GM19467 (cell line): ENCODE measurements around the gene INPP5D.

Experiments used
- ATAC-seq: cut with Tn5 transposase; IDR thresholded peaks from one replicate; pipeline ENCODE4 v1.9.1; 2021; ENCODE audit warnings: mild to moderate bottlenecking, moderate library complexity; ENCODE audit not compliant: unreplicated experiment

Gene INPP5D

DNA sequence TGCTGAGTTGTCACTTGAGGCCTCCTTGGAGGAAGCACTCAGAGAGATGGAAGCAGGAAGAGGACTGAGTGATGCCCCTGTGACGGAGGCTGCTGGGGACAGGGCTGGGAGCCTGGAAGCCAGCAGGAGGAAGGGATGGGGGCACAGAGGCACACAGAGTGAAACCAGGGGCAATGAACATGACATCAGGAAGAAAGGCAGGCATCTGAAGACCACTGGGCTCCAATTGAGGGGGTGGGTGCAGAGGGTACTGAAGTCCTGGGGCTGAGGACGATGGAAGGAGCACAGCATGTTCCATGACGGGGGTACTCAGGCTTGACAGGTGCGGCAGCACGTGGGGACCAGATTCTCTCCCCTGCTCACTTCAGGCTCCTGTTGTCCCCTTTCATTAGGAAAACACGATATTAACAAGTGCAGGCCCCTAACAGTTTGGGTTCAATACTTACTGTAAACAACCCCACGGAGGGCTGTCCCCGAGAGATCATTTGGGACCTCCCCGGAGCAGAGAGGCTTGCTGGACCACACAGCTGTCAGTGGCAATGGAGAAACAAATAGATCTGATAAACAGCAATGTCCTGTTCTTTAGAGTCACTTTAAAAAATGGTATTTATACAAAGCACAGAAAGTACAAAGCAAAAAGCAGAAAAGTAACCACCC is 8.7 kb downstream of the INPP5D start:
- no peak for ATAC-seq

- no peak for ATAC-seq
Measured at GRCh38 chr2:233072838-233073237, 12.7 kb downstream of the INPP5D start.

DNA sequence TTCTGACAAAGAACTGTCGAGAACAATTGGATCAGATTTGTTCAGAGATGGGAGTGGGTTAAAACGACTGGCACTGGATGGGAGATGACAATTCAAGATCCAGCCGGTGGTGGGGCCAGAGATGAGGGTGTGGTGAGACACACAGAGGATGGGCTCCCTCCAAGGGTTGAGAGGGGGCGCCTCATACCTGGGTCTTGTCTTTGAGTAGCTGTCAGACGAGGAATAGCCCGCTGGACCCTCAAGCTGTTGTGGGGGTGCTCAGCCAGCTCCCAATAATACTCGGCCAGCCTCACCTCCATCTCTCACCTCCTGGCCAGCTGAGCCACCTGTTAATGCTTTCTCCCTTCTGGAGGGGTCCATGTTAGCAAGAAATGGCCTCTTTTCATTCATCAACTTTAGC is 14.0 kb downstream of the INPP5D start:
- no peak for ATAC-seq

- ATAC-seq: peak; percentile 24
Measured at GRCh38 chr2:233075141-233075965, 15.2 kb downstream of the INPP5D start.

DNA sequence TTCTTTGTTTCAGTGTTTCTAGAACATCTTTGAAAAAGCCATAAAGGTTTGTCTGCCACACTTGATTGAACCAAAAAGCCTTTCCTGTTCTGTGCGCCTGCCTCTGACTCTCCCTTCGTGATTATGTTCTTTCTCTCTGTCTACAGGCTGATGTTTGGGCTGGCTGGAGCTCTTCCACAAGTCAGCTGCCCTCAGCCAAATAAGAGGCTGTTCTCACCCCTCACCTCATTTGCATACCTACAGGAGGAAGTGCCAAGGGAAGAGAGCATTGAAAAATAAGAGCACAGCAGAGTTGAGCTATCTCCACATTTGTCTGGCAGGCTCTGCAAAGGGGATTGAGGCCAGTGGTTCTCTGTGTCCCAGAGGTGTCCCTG is 15.8 kb downstream of the INPP5D start:
- peak; percentile 37 for ATAC-seq

- ATAC-seq: no peak
Measured at GRCh38 chr2:233076749-233077148, 16.6 kb downstream of the INPP5D start.

DNA sequence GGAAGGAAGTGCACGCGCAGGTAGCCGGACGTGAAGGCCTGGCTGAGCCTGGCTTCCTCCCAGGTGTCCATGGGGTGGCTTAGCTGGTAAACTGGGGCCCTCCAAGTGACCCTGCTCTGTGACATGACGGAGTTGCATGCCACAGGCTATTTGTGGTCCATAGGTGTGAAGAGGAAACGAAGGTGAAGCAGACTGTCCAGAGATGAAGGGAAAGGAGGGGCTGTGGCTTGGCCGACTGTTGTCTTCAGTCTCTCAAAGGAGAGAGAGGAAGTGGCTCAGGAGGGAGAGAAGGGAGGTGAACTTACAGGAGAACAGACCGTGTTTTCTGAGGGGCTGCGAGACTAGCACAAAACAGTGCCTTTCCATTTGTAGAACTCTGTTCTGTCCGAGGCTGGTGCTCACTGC is 19.3 kb downstream of the INPP5D start:
- ATAC-seq: peak; percentile 43

DNA sequence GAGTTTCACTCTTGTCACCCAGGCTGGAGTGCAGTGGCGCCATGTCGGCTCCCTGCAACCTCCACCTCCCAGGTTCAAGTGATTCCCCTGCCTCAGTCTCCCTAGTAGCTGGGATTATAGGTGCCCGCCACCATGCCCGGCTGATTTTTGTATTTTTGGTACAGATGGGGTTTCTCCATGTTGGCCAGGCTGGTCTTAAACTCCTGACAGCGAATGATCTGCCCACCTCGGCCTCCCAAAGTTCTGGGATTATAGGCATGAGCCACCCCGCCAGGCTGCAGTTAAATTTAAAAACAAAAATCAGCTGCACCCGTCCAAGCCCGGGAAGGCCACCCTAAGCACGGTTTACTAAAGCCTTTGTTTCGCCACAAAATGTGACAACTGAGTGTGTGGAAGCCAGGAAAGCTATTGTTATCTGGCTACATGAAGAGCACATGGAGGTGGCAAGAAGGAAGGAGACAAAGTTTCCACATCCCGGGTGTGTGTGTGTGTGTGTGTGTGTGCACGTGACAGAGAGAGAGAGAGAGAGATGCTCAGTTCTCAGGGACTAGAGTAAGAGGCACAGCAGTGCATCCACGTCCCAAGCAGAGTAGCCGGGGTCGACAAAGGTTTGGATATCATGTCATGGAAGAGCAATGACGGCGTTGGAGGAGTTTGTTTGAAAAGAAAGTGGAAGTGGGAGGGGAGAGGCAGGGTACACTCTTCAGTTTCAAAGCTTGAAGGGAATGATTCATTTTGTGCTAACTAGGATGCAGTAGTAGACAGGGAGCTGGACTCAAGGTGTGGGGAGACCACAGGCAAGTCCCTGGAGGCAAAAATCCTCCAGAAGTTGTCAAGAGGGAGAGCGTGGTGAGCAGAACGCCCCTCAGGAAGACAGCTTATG is 20.1 kb downstream of the INPP5D start:
- ATAC-seq: no peak

DNA sequence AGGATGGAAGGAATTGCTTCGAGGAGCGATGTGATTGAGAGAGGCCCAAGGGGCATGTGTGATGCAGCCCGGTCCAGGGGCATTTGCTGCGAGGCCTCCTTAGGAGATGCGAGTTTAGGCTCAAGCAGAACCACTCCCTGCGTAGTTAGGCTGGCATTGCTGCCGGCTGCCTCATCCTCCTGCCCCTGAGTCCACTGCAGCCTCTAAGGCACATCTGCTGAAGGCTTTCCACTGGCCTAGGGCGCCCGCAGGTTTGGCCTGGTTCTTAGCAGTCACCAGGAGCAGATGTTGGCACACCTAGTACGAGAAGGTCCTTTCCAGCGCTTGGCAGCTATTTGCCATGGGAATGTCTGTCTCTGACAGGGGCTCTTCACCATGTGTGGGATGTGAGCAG is 20.7 kb downstream of the INPP5D start:
- no peak for ATAC-seq

GRCh38 chr2:233081232-233081730 is 21.1 kb downstream of the INPP5D start:
- ATAC-seq: no peak

GRCh38 chr2:233081731-233082221 is 21.6 kb downstream of the INPP5D start:
- ATAC-seq: no peak

DNA sequence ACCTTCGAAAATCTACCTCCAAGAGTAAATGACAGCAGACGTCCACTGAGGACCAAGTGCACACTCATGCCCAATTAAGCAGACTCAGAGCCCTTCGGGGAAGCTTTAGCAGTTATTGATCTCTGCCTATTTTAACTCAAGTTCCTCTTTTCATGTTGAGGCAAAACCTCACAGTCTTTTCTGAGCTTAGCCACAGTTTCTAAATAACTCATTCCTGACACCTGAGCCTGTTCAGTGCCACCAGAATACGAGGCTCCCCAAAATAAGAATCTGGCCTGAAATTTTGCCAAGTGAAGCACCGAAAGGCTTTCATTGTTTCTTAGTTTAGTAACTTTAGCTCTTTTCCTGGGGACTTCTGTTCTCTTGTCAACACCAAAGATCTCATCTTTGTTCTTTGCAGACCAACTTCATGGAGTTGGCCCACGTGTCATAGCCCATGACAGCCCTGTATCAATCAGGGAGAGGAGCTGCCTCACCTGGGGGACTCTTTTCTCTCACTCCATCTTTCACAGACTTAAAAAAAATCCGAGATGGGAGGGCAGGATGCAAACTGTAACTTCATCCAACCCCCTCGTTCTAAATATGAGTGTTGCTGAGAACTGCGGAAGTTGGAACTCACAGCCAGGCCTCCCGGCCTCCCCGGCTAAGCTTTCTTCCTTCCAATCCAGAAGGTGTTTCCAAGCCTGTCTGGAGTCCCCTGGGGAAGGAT is 22.2 kb downstream of the INPP5D start:
- peak; percentile 32 for ATAC-seq

GRCh38 chr2:233082931-233083755 is 23.0 kb downstream of the INPP5D start:
- ATAC-seq: no peak

GRCh38 chr2:233083782-233084181 is 23.6 kb downstream of the INPP5D start:
- ATAC-seq: no peak

DNA sequence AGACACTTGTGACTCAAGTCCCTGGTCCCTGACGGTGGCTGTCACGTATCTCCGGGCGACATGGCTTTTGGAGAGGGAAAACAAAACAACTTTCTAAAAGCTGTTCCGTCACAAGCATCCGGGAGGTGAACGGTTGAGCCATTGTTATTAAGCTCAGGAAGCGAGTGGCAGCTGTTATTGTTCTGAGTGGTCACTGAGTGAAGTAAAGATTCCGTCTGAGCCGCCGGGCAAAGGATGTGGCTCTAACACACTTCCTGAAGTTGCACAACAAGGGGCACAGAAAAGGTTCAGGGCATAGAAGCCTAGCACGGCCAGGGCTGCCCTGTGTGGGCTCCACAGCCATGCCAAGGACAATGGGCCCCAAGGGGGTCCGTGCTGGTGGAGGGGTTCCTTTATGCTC is 24.3 kb downstream of the INPP5D start:
- ATAC-seq: no peak

- no peak for ATAC-seq
Measured at GRCh38 chr2:233085037-233085838, 25.1 kb downstream of the INPP5D start.

GRCh38 chr2:233085839-233086150 is 25.7 kb downstream of the INPP5D start:
- ATAC-seq: no peak

GRCh38 chr2:233087713-233088112 is 27.6 kb downstream of the INPP5D start:
- no peak for ATAC-seq

DNA sequence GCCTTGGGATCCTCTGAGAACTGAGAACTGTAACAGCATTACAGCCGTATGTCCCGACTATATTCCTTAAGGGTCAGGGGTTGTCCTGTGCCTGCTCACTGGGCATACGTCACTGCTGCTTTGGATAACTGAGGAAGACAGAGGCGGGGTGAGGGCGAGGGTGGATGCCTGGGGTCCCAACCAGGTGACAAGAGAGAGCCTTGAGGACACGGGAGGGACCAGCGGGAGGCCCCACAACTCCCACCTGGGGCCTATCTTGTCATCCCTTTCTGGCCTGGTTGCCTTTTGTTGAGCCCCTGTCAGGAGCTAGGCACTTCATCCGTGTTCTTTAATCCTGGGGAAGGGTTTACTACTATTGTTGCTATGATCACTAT is 28.8 kb downstream of the INPP5D start:
- no peak for ATAC-seq
